Trophoblast cell (in vitro differentiated cells and primary cell): Measurements from ENCODE around the gene PRSS23.

Experiments used
- DNase-seq, 2 donors: peaks; one replicate each; pipeline ENCODE4 v3.0.0-alpha.2; 2016
- H2AFZ ChIP-seq: 2 replicates; pipeline ENCODE4 v1.6.1; 2013; ENCODE audit warnings: low read length, moderate library complexity, mild to moderate bottlenecking; ENCODE audit not compliant: insufficient read depth, poor library complexity
- H2AK5ac ChIP-seq: 2 replicates; pipeline ENCODE4 v1.6.1; 2013; ENCODE audit warnings: mild to moderate bottlenecking, low read length
- H2BK120ac ChIP-seq: 2 replicates; pipeline ENCODE4 v1.6.1; 2013; ENCODE audit warnings: low read length, mild to moderate bottlenecking, moderate library complexity; ENCODE audit not compliant: insufficient read depth, poor library complexity
- H2BK12ac ChIP-seq: 2 replicates; pipeline ENCODE4 v1.6.1; 2013; ENCODE audit warnings: mild to moderate bottlenecking, low read length, moderate library complexity
- H2BK5ac ChIP-seq: 2 replicates; pipeline ENCODE4 v1.6.1; 2013; ENCODE audit warnings: low read length, low read depth, moderate library complexity, mild to moderate bottlenecking; ENCODE audit not compliant: poor library complexity
- H3K14ac ChIP-seq: 2 replicates; pipeline ENCODE4 v1.6.1; 2013; ENCODE audit warnings: mild to moderate bottlenecking, low read length
- H3K18ac ChIP-seq: 2 replicates; pipeline ENCODE4 v1.6.1; 2013; ENCODE audit warnings: mild to moderate bottlenecking, low read length
- H3K23ac ChIP-seq: 2 replicates; pipeline ENCODE4 v1.6.1; 2013; ENCODE audit warnings: low read length
- H3K27ac ChIP-seq: 2 replicates; pipeline ENCODE4 v1.5.1; 2013; ENCODE audit warnings: low read depth, mild to moderate bottlenecking, inconsistent platforms, low read length, moderate library complexity
- H3K27me3 ChIP-seq: 2 replicates; pipeline ENCODE4 v1.6.1; 2013; ENCODE audit warnings: inconsistent platforms, mild to moderate bottlenecking, low read length, moderate library complexity; ENCODE audit not compliant: insufficient read depth
- H3K36me3 ChIP-seq, 2 experiments: 1 replicate in 1 of 2; 2 replicates in 1 of 2; pipeline ENCODE4 v1.6.1; 2013; ENCODE audit warnings: low read length in 2 of 2, mild to moderate bottlenecking in 2 of 2, moderate library complexity in 1 of 2; ENCODE audit not compliant: insufficient read depth in 2 of 2, control insufficient read depth in 1 of 2
- H3K4ac ChIP-seq: 2 replicates; pipeline ENCODE4 v1.6.1; 2013; ENCODE audit warnings: low read depth, mild to moderate bottlenecking, low read length, moderate library complexity
- H3K4me1 ChIP-seq, 2 experiments: 1 replicate in 1 of 2; 2 replicates in 1 of 2; pipeline ENCODE4 v1.6.1; 2013; ENCODE audit warnings: low read length in 2 of 2, mild to moderate bottlenecking in 2 of 2, moderate library complexity in 1 of 2; ENCODE audit not compliant: insufficient read depth in 2 of 2, control insufficient read depth in 1 of 2
- H3K4me2 ChIP-seq: 2 replicates; pipeline ENCODE4 v1.6.1; 2013; ENCODE audit warnings: inconsistent platforms, mild to moderate bottlenecking, low read length, moderate library complexity
- H3K4me3 ChIP-seq: 2 replicates; pipeline ENCODE4 v1.5.1; 2013; ENCODE audit warnings: mild to moderate bottlenecking, low read depth, low read length, inconsistent platforms
- H3K79me1 ChIP-seq: one replicate; pipeline ENCODE4 v1.6.1; 2013; ENCODE audit warnings: low read length
- H3K79me2 ChIP-seq: 2 replicates; pipeline ENCODE4 v1.6.1; 2013; ENCODE audit warnings: low read length, mild to moderate bottlenecking; ENCODE audit not compliant: control insufficient read depth, insufficient read depth, poor library complexity
- H3K9ac ChIP-seq: 2 replicates; pipeline ENCODE4 v1.6.1; 2013; ENCODE audit warnings: mild to moderate bottlenecking, low read length
- H3K9me3 ChIP-seq: 2 replicates; pipeline ENCODE4 v1.6.1; 2013; ENCODE audit warnings: low read depth, mild to moderate bottlenecking, control low read depth, inconsistent platforms, low read length; ENCODE audit not compliant: insufficient read depth
- H4K12ac ChIP-seq: 2 replicates; pipeline ENCODE4 v1.6.1; 2013; ENCODE audit warnings: low read depth, mild to moderate bottlenecking, low read length, moderate library complexity
- H4K8ac ChIP-seq: 2 replicates; pipeline ENCODE4 v1.6.1; 2013; ENCODE audit warnings: low read depth, mild to moderate bottlenecking, low read length, moderate library complexity
- H4K91ac ChIP-seq: one replicate; pipeline ENCODE4 v1.6.1; 2013; ENCODE audit warnings: low read depth, mild to moderate bottlenecking, low read length, moderate library complexity
- WGBS: extraction: QIAGEN DNeasy Blood & Tissue Kit; methylation state at CpG from one replicate; pipeline ENCODE4 v1.1.7; 2013; ENCODE audit warnings: missing lambda C conversion rate; ENCODE audit not compliant: insufficient read length, insufficient coverage; ENCODE audit errors: extremely low coverage; 5-methylcytosine and 5-hydroxymethylcytosine counted together

Gene PRSS23

DNA sequence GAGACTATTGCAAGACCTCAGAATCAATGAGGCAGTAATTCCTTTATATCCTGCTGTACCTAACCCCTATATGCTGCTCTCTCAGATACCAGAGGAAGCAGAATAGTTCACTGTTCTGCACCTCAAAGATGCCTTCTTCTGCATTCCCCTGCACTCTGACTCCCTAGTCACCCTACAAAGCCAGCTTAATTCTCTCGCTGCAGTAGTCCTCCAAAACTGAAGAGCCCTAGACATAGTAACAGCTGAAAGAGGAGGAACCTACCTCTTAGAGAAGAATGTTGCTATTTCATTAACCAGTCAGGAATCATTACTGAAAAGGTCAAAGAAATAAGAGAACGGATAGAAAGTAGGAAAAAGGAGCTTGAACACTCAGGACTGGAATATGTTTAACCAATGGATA is 49.3 kb downstream of the PRSS23 start:
- Histone ChIP-seq H4K8ac (no peak overlapping the region), H3K79me2 (peaks cover 1% of the 10 kb centered on the region), H3K4ac (no peak overlapping the region), H2BK120ac (peak overlapping the region; percentile 91), H3K23ac (no peak overlapping the region), H3K27me3 (no peaks in the 10 kb centered on the region), H3K14ac (peak overlapping the region; percentile 88), H3K79me1 (peaks cover 14% of the 10 kb centered on the region), H3K18ac (no peak overlapping the region), H3K9me3 (no peaks in the 10 kb centered on the region), H3K27ac (peak overlapping the region; percentile 59), H3K4me1 (peaks cover 16 to 32% of the 10 kb centered on the region in 2 experiments), H3K36me3 (no peaks in the 10 kb centered on the region), H2BK12ac (no peak overlapping the region), H4K12ac (no peak overlapping the region), H2BK5ac (peak overlapping the region; percentile 88), H2AFZ (no peak overlapping the region), H2AK5ac (no peak overlapping the region), H3K9ac (no peak overlapping the region), H3K4me2 (no peak overlapping the region), H4K91ac (no peak overlapping the region), H3K4me3 (no peak overlapping the region)
- no CpG with 5 or more reads among the region's 2 CpGs for WGBS
- DNase-seq = no peak
